Liver (tissue), 9 donors: Measurements from ENCODE around the gene MTX1. TPM values are rescaled to one million over a fixed set of nuclear protein-coding genes. Genes with fewer than 3 reads are reported as not detected.
A peak's percentile ranks its signal among the peaks of the same experiment; 100 is the strongest.

Experiments used
- DNase-seq: peaks from one replicate; pipeline ENCODE4 v3.0.0-alpha.2; 2017; ENCODE audit warnings: low spot score
- H3K27ac ChIP-seq, 2 donors: one replicate each; pipeline ENCODE4 v1.7.0; 2013; ENCODE audit warnings: inconsistent platforms in 2 of 2, low read length in 2 of 2, control low read depth in 1 of 2, low read depth in 1 of 2, mild to moderate bottlenecking in 1 of 2
- H3K27me3 ChIP-seq, 4 donors: one replicate each; pipeline versions ENCODE4 v1.6.1 to v1.7.0; 2013; ENCODE audit warnings: low read length in 3 of 4, inconsistent platforms in 1 of 4, mild to moderate bottlenecking in 1 of 4, moderate library complexity in 1 of 4; ENCODE audit not compliant: control insufficient read depth in 4 of 4, insufficient read depth in 4 of 4
- H3K36me3 ChIP-seq, 4 donors: one replicate each; pipeline versions ENCODE4 v1.6.1 to v1.7.0; 2013; ENCODE audit warnings: low read length in 3 of 4, mild to moderate bottlenecking in 3 of 4, low read depth in 1 of 4, moderate library complexity in 1 of 4; ENCODE audit not compliant: control insufficient read depth in 4 of 4, insufficient read depth in 3 of 4
- H3K4me1 ChIP-seq, 4 donors: one replicate each; pipeline versions ENCODE4 v1.6.1 to v1.7.0; 2013; ENCODE audit warnings: low read length in 3 of 4, mild to moderate bottlenecking in 3 of 4, moderate library complexity in 1 of 4; ENCODE audit not compliant: control insufficient read depth in 4 of 4, insufficient read depth in 4 of 4
- H3K4me3 ChIP-seq, 3 donors: one replicate each; pipeline versions ENCODE4 v1.6.1 to v1.7.0; 2013; ENCODE audit warnings: low read length in 3 of 3, control low read depth in 1 of 3, low read depth in 1 of 3, mild to moderate bottlenecking in 1 of 3
- H3K9ac ChIP-seq, 2 donors: one replicate each; pipeline ENCODE4 v1.7.0; 2013; ENCODE audit warnings: low read length in 2 of 2, mild to moderate bottlenecking in 2 of 2, moderate library complexity in 2 of 2, control low read depth in 1 of 2, low read depth in 1 of 2
- H3K9me3 ChIP-seq, 4 donors: one replicate each; pipeline versions ENCODE4 v1.6.1 to v1.7.0; 2013; ENCODE audit warnings: low read length in 3 of 4; ENCODE audit not compliant: control insufficient read depth in 4 of 4
- ATF3 ChIP-seq: IDR thresholded peaks from 2 replicates; pipeline ENCODE4 v1.6.1; 2016; ENCODE audit warnings: antibody characterized with exemption
- EGR1 ChIP-seq, 2 donors: IDR thresholded peaks; 2 replicates each; pipeline ENCODE4 v1.6.1; 2016 to 2018; ENCODE audit warnings: antibody characterized with exemption in 2 of 2, low read depth in 2 of 2
- FOXA2 ChIP-seq: IDR thresholded peaks from 2 replicates; pipeline ENCODE4 v1.6.1; 2016; ENCODE audit warnings: antibody characterized with exemption
- GABPA ChIP-seq, 2 donors: IDR thresholded peaks in 1 of 2; conservative IDR thresholded peaks in 1 of 2; 2 replicates each; pipeline ENCODE4 v1.6.1; 2016; ENCODE audit warnings: antibody characterized with exemption in 2 of 2, mild to moderate bottlenecking in 1 of 2, moderate library complexity in 1 of 2
- HNF4A ChIP-seq, 2 donors: conservative IDR thresholded peaks; 2 replicates each; pipeline ENCODE4 v1.6.1; 2016; ENCODE audit warnings: antibody characterized with exemption in 2 of 2, mild to moderate bottlenecking in 2 of 2
- HNF4G ChIP-seq: IDR thresholded peaks from 2 replicates; pipeline ENCODE4 v1.6.1; 2016; ENCODE audit warnings: antibody characterized with exemption
- JUND ChIP-seq, 2 donors: IDR thresholded peaks; 2 replicates each; pipeline ENCODE4 v1.6.1; 2016; ENCODE audit warnings: antibody characterized with exemption in 2 of 2
- NR2F2 ChIP-seq: IDR thresholded peaks from 2 replicates; pipeline ENCODE4 v1.6.1; 2016; ENCODE audit warnings: antibody characterized with exemption
- RAD21 ChIP-seq, 2 donors: IDR thresholded peaks; 2 replicates each; pipeline ENCODE4 v1.6.1; 2016; ENCODE audit warnings: antibody characterized with exemption in 2 of 2, mild to moderate bottlenecking in 2 of 2
- RXRA ChIP-seq, 2 donors: IDR thresholded peaks; 2 replicates each; pipeline ENCODE4 v1.6.1; 2017 to 2018; ENCODE audit warnings: antibody characterized with exemption in 2 of 2, mild to moderate bottlenecking in 1 of 2
- SP1 ChIP-seq: IDR thresholded peaks from 2 replicates; pipeline ENCODE4 v1.6.1; 2018; ENCODE audit warnings: antibody characterized with exemption, mild to moderate bottlenecking
- TAF1 ChIP-seq: conservative IDR thresholded peaks from 2 replicates; pipeline ENCODE4 v1.6.1; 2016; ENCODE audit warnings: antibody characterized with exemption, mild to moderate bottlenecking
- YY1 ChIP-seq: IDR thresholded peaks from 2 replicates; pipeline ENCODE4 v1.6.1; 2016; ENCODE audit warnings: antibody characterized with exemption, mild to moderate bottlenecking
- WGBS: extraction: QIAGEN DNeasy Blood & Tissue Kit; methylation state at CpG from one replicate; pipeline ENCODE4 v1.1.7; 2013; 5-methylcytosine and 5-hydroxymethylcytosine counted together
- polyA plus RNA-seq, 2 donors: library from polyadenylated mRNA; stranded (reverse) in 1 of 2; unstranded in 1 of 2; fragments of 200-250 nt in 1 of 2; fragments of >200 nt in 1 of 2; fragmentation: Nextera tagmentation in 1 of 2; extraction: Ambion mirVana in 1 of 2; gene quantifications; one replicate each; pipeline versions ENCODE4 v1.2.1 to v1.2.3, GENCODE V29; 2013 to 2015
- total RNA-seq, 2 donors: library from RNA; depleted of rRNA; stranded (reverse); fragments of >200 nt; gene quantifications; one replicate each; pipeline ENCODE4 v1.2.3, GENCODE V29; 2014
- TF ChIP-seq, protein P1 (sequence below): IDR thresholded peaks from 2 replicates; pipeline ENCODE4 v1.6.1; 2016; ENCODE audit warnings: antibody characterized with exemption
- TF ChIP-seq, protein P2 (sequence below): IDR thresholded peaks from 2 replicates; pipeline ENCODE4 v1.6.1; 2016; ENCODE audit warnings: antibody characterized with exemption
- TF ChIP-seq, protein P3 (sequence below): IDR thresholded peaks from 2 replicates; pipeline ENCODE4 v1.6.1; 2016; ENCODE audit warnings: antibody characterized with exemption, mild to moderate bottlenecking
- donor health status: healthy.
- donor health status: healthy.
- donor health status: healthy.
- donor health status: healthy.
- donor health status: healthy.

The MTX1 gene, protein sequence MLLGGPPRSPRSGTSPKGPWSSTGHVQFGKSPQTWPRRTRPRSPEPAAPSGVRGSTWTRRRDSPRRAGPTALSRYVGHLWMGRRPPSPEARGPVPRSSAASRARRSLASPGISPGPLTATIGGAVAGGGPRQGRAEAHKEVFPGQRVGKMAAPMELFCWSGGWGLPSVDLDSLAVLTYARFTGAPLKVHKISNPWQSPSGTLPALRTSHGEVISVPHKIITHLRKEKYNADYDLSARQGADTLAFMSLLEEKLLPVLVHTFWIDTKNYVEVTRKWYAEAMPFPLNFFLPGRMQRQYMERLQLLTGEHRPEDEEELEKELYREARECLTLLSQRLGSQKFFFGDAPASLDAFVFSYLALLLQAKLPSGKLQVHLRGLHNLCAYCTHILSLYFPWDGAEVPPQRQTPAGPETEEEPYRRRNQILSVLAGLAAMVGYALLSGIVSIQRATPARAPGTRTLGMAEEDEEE
- 10 to 100 TPM; 19.6 to 26.4 TPM for total RNA-seq
- 10 to 100 TPM; 30.5 to 38.4 TPM for polyA plus RNA-seq

- peak; percentile 87 for DNase-seq
- TF ChIP-seq JUND (IDR thresholded peaks at IDR 0.05) (no peak), ATF3 (no peak), RAD21 (IDR thresholded peaks at IDR 0.05) (no peak), GABPA (IDR thresholded peaks at IDR 0.05 in 1 of 2, conservative IDR thresholded peaks at IDR 0.05 in 1 of 2) (peak in 1 of 2 donors; percentile 76), SP1 (peak; percentile 52), YY1 (peak; percentile 98), EGR1 (IDR thresholded peaks at IDR 0.05; ENCODE audit: low read depth in 2 of 2) (no peak), RXRA (IDR thresholded peaks at IDR 0.05) (peak in 1 of 2 donors; percentile 22), NR2F2 (peak; percentile 60)
- H3K36me3 ChIP-seq: peaks cover 0 to 7% (median under 1%) of the 10 kb centered on the region in 4 donors
- no peaks in the 10 kb centered on the region for H3K9me3 ChIP-seq
- under 1% methylated on average over 64 of the region's 64 CpGs for WGBS
- peak within 1 kb of the TSS; percentile 88 to 96 for H3K27ac ChIP-seq
- no peaks in the 10 kb centered on the region for H3K27me3 ChIP-seq
- H3K4me1 ChIP-seq: peaks cover 2 to 28% (median 24%) of the 10 kb centered on the region in 4 donors
- H3K4me3 ChIP-seq: peak within 1 kb of the TSS; percentile 81 to 97 (median 91)
- H3K9ac ChIP-seq: peak within 1 kb of the TSS; percentile 61 to 80
Observed at GRCh38 chr1:155208541-155209311, at the start of gene MTX1. MTX1 (plus strand) TSS chr1:155208695; CDS start chr1:155208805, 110 bp downstream.

DNA sequence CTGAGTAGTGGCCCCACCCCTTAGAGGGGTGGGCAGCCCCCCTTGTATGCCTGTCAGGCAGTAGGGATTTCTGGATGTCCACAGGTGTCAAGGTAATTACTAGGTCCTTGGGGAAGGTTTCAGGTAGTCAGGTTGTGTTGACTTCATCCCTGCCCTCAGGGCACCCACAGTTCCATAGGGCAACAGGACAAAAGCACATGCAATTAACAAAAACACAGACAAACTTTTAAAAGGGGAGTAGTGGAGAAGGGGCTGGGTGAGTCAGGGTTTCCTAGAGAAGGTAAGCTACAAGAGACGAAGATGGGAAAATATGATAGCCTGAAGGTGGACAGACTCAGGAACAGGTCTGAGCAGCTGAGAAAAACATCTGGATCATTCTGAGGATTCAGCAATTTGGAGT lies 49.5 kb upstream of the MTX1 start:
- Histone ChIP-seq H3K27me3 (no peaks in the 10 kb centered on the region), H3K36me3 (no peaks in the 10 kb centered on the region), H3K27ac (no peak overlapping the region), H3K4me3 (no peak overlapping the region), H3K4me1 (no peaks in the 10 kb centered on the region), H3K9me3 (no peaks in the 10 kb centered on the region), H3K9ac (no peak overlapping the region)
- TF ChIP-seq HNF4G (no peak), RAD21 (IDR thresholded peaks at IDR 0.05) (no peak), RXRA (IDR thresholded peaks at IDR 0.05) (no peak), EGR1 (IDR thresholded peaks at IDR 0.05; ENCODE audit: low read depth in 2 of 2) (no peak), YY1 (no peak), GABPA (IDR thresholded peaks at IDR 0.05 in 1 of 2, conservative IDR thresholded peaks at IDR 0.05 in 1 of 2) (no peak), TAF1 (no peak), SP1 (no peak)
- TF ChIP-seq, protein P1, sequence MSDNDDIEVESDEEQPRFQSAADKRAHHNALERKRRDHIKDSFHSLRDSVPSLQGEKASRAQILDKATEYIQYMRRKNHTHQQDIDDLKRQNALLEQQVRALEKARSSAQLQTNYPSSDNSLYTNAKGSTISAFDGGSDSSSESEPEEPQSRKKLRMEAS: no peak
- WGBS: 84% methylated on average over 1 of the region's 1 CpG
- no peak for DNase-seq

- Histone ChIP-seq H3K27ac (no peak overlapping the region), H3K9ac (no peak overlapping the region), H3K4me3 (no peak overlapping the region), H3K36me3 (no peaks in the 10 kb centered on the region), H3K4me1 (no peaks in the 10 kb centered on the region), H3K27me3 (no peaks in the 10 kb centered on the region), H3K9me3 (no peaks in the 10 kb centered on the region)
- 82% methylated on average over 8 of the region's 8 CpGs for WGBS
- DNase-seq: no peak
- TF ChIP-seq YY1 (no peak), HNF4G (no peak), NR2F2 (no peak), TAF1 (no peak), FOXA2 (no peak), JUND (IDR thresholded peaks at IDR 0.05) (no peak), ATF3 (no peak), HNF4A (conservative IDR thresholded peaks at IDR 0.05) (no peak)
- TF ChIP-seq, protein P2, sequence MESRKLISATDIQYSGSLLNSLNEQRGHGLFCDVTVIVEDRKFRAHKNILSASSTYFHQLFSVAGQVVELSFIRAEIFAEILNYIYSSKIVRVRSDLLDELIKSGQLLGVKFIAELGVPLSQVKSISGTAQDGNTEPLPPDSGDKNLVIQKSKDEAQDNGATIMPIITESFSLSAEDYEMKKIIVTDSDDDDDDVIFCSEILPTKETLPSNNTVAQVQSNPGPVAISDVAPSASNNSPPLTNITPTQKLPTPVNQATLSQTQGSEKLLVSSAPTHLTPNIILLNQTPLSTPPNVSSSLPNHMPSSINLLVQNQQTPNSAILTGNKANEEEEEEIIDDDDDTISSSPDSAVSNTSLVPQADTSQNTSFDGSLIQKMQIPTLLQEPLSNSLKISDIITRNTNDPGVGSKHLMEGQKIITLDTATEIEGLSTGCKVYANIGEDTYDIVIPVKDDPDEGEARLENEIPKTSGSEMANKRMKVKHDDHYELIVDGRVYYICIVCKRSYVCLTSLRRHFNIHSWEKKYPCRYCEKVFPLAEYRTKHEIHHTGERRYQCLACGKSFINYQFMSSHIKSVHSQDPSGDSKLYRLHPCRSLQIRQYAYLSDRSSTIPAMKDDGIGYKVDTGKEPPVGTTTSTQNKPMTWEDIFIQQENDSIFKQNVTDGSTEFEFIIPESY: no peak
- TF ChIP-seq, protein P3, sequence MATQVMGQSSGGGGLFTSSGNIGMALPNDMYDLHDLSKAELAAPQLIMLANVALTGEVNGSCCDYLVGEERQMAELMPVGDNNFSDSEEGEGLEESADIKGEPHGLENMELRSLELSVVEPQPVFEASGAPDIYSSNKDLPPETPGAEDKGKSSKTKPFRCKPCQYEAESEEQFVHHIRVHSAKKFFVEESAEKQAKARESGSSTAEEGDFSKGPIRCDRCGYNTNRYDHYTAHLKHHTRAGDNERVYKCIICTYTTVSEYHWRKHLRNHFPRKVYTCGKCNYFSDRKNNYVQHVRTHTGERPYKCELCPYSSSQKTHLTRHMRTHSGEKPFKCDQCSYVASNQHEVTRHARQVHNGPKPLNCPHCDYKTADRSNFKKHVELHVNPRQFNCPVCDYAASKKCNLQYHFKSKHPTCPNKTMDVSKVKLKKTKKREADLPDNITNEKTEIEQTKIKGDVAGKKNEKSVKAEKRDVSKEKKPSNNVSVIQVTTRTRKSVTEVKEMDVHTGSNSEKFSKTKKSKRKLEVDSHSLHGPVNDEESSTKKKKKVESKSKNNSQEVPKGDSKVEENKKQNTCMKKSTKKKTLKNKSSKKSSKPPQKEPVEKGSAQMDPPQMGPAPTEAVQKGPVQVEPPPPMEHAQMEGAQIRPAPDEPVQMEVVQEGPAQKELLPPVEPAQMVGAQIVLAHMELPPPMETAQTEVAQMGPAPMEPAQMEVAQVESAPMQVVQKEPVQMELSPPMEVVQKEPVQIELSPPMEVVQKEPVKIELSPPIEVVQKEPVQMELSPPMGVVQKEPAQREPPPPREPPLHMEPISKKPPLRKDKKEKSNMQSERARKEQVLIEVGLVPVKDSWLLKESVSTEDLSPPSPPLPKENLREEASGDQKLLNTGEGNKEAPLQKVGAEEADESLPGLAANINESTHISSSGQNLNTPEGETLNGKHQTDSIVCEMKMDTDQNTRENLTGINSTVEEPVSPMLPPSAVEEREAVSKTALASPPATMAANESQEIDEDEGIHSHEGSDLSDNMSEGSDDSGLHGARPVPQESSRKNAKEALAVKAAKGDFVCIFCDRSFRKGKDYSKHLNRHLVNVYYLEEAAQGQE: no peak
Observed at GRCh38 chr1:155160128-155160527, 48.4 kb upstream of the MTX1 start.
